Stimulated activated CD8-positive, alpha-beta memory T cell treated with anti-CD3 and anti-CD28 coated beads, Interleukin-12 subunit alpha, Interleukin-12 subunit beta, amount 100 ng/mL, for 4 hours (primary cell): ENCODE measurements around the gene FCRL3.

Experiments
- DNase-seq: peaks from one replicate; pipeline ENCODE4 v3.0.0-alpha.2; 2020; ENCODE audit warnings: low read depth

The FCRL3 gene

DNA sequence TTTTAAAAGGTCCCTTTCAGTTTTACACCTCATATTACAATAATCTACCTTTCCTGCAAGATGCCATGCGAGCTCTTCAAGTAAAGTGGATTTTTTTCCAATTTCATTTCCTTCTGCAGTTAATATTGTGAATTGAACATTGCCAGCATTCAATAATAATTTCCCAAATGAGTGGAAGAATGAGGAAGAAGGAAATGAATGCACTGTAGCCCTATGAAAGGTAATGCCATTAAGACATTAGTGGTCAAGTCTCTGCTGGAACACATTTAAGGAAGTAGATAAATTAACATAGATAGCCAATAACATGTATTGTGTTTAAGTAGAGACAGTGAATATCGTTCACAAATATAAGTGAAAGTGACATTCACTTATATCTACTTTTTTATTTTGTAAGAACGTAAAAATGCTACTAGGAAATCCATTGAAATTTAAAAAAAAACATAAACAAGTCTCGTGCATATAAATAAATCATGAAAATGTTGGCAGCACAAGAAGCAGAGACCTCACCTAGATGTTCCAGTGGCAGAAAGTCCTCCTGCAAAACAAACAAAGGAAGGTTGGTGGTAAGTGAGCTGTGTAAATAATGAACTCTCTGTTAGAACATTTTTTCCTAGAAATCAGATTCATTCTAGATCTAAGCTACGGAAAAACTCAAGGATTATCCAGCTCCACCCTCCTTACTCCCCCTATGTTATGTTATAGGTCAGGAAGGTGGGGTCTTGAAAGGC is 17.7 kb downstream of the FCRL3 start:
- DNase-seq, result no peak

DNA sequence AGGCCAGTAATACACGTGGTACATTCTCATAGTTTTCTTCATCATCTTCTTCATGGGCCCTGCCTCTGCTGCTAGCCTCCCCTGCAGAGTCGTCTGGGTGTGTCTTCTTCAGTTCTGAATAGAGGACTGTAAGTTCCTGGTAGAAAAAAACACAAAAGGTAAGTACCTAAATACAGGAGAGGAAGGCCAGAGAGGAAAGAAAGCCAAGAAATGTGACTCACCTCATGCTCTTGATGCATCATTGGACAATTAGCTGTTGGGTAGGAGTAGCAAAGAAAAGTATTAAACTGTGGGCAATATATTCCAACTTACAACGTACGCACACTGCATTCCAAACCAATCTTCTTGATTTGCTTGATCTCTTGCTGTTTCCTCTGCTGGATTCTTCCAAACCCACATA is 21.8 kb downstream of the FCRL3 start:
- no peak for DNase-seq

DNA sequence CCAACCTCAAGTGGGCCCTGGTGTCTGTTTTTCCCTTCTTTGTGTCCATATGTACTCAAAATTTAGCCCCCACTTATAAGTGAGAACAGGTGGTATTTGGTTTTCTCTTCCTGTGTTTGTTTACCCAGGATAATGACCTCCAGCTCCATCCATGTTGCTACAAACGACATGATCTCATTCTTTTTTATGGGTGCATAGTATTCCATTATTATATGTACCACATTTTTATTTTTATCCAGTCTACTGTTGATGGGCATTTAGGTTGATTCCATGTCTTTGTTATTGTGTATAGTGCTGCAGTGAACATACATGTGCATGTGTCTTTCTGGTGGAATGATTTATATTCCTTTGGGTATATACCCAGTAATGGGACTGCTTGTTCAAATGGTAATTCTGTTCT is 27.6 kb downstream of the FCRL3 start:
- DNase-seq, result no peak

DNA sequence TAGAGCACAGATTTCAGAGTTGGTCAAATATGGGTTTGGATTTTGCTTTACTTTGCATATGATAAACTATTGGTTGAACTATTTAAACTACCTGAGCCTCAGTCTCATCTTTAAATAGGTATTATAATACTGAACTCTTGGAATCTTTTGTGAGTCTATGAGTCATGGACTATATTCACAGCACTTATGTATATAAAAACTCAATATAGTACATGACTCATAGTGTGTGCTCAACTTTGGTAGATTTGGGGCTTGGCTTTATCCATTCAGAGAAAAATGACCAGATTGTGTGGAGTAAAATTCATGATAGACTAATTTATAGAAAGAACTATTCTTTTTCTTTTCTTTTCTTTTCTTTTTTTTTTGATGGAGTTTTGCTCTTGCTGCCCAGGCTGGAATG is 28.7 kb downstream of the FCRL3 start:
- DNase-seq, result no peak

- DNase-seq, result no peak
Measured at GRCh38 chr1:157659576-157660247, 40.9 kb downstream of the FCRL3 start.

GRCh38 chr1:157658571-157658970 is 42.0 kb downstream of the FCRL3 start:
- DNase-seq, result no peak

- no peak for DNase-seq
Measured at GRCh38 chr1:157653494-157653873, 47.1 kb downstream of the FCRL3 start.

DNA sequence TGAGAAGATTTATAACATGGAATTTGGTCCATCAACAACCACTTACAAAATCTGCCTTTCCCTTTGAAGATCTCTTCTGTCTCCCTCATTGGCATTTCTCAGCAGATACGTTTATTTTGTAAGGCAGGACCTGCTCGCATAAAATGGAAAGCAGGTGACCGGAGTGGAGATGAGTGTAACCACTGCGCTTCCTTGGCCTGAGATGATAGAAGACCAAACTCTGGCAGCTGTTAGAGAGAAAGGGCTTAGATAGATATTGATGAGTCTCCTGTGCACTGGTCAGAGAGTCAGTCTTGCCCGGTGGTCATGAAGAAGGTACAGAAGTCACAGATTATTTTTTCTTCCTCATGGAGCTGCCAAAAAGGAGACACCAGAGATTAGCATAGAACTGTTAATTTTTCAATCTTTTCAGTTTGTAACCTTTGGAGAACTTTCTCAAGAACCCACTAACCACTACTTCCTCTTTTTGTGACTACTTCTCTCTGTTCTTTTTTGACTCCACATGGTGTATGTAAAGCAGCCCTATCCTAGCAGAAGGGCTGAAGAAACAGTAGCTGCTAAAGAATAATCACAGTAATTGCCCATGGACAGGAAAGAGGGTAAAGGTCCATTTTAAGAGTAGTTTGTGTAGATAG is 47.6 kb downstream of the FCRL3 start:
- DNase-seq, result no peak

DNA sequence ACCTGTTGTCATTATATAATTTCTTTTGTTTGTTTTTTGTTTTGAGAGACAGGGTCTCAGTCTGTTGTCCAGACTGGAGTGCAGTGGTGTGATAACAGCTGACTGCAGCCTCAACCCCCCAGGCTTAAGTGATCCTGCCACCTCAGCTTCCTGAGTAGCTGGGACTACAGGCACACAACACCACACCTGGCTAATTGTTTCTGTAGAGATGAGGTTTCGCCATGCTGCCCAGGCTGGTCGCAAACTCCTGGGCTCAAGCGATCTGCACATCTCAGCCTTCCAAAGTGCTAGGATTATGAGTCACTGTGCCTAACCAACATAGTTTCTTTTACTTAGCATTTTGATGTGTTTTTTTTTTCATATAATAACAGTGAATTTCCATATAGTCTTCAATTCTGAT is 52.3 kb downstream of the FCRL3 start:
- DNase-seq, result no peak

DNA sequence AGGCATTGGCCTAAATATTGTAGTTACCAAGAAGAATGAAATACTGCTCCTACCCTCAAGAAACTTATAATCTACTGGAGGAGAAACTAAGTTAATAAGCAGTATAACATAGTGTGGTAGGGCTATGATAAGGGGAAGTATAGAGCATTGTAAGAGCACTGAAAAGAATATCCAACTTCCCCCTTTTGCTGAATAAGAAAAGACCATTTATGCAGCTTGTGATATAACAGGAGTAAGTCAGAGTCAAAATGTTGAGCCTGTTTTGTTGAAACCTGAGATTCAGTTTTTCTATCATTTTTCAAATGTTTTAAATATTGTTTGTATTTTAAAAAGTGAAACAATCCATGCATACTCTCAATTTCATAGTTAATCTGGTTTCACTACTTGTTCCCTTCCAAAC is 54.4 kb downstream of the FCRL3 start:
- no peak for DNase-seq

GRCh38 chr1:157641177-157641576 is 59.4 kb downstream of the FCRL3 start:
- no peak for DNase-seq

GRCh38 chr1:157639800-157640199 is 60.8 kb downstream of the FCRL3 start:
- no peak for DNase-seq

- no peak for DNase-seq
Measured at GRCh38 chr1:157628773-157629172, 71.8 kb downstream of the FCRL3 start.
